Activated CD4-positive, alpha-beta T cell treated with anti-CD3 and anti-CD28 coated beads, Interleukin-2, Interleukin-4, amounts not matched to agents 100 ng/mL and 50 ng/mL, durations not matched to agents 16 hours and 8 hours (primary cell): ENCODE data around the gene RECQL5.
A peak's percentile ranks its signal among the peaks of the same experiment; 100 is the strongest.

Experiments used
- DNase-seq: peaks from one replicate; pipeline ENCODE4 v3.0.0-alpha.2; 2020; ENCODE audit warnings: low spot score

Gene RECQL5

GRCh38 chr17:75666959-75667790, at the start of gene RECQL5, which contains the start of gene SAP30BP:
Gene RECQL5, minus strand, starts transcription at chr17:75667154. Its CDS starts 597 bp downstream, at chr17:75666557.
Gene SAP30BP, plus strand, starts transcription at chr17:75667338. Its CDS starts 35 bp downstream, at chr17:75667373.
- DNase-seq: peak; percentile 98

GRCh38 chr17:75712446-75712845, 45.5 kb upstream of the RECQL5 start:
- no peak for DNase-seq

- DNase-seq: no peak
Observed at GRCh38 chr17:75707079-75707571, 40.2 kb upstream of the RECQL5 start.

- DNase-seq: no peak
Observed at GRCh38 chr17:75706042-75706728, 39.2 kb upstream of the RECQL5 start.

- no peak for DNase-seq
Observed at GRCh38 chr17:75704963-75705875, 38.3 kb upstream of the RECQL5 start.

GRCh38 chr17:75703591-75703990, 36.6 kb upstream of the RECQL5 start:
- no peak for DNase-seq

- no peak for DNase-seq
Observed at GRCh38 chr17:75703191-75703590, 36.2 kb upstream of the RECQL5 start.

- DNase-seq: no peak
Observed at GRCh38 chr17:75701288-75701687, 34.3 kb upstream of the RECQL5 start.

GRCh38 chr17:75698659-75699058, 31.7 kb upstream of the RECQL5 start:
- DNase-seq: no peak

- DNase-seq: no peak
Observed at GRCh38 chr17:75697651-75698291, 30.8 kb upstream of the RECQL5 start.

- no peak for DNase-seq
Observed at GRCh38 chr17:75695830-75696271, 28.9 kb upstream of the RECQL5 start.

- no peak for DNase-seq
Observed at GRCh38 chr17:75695141-75695829, 28.3 kb upstream of the RECQL5 start.

GRCh38 chr17:75694536-75694935, 27.6 kb upstream of the RECQL5 start:
- no peak for DNase-seq

GRCh38 chr17:75693500-75694481, 26.8 kb upstream of the RECQL5 start:
- DNase-seq: no peak

- no peak for DNase-seq
Observed at GRCh38 chr17:75692976-75693375, 26.0 kb upstream of the RECQL5 start.

- no peak for DNase-seq
Observed at GRCh38 chr17:75691801-75692626, 25.1 kb upstream of the RECQL5 start.

- peak; percentile 61 for DNase-seq
Observed at GRCh38 chr17:75691371-75691791, 24.4 kb upstream of the RECQL5 start.

- DNase-seq: peak; percentile 45
Observed at GRCh38 chr17:75689441-75689873, 22.5 kb upstream of the RECQL5 start.
